ENCODE data around the gene DTNBP1. TPM values are rescaled to one million over a fixed set of nuclear protein-coding genes. Genes with fewer than 3 reads are reported as not detected.

DTNBP1 gene
- total RNA-seq, 6 donors from 2014 or later = 16.2 to 33.5 (median 21.3) TPM

- WGBS, 2 donors = 62 to 84% methylated on average over 1 of the region's 1 CpG
- Histone ChIP-seq H3K4me1 (no peaks in the 10 kb centered on the region), H3K27ac (no peak overlapping the region), H3K36me3 (no peaks in the 10 kb centered on the region), H3K4me3 (no peak overlapping the region), H3K9me3 (peaks cover 0 to 5% (median 0%) of the 10 kb centered on the region in 4 donors), H3K27me3 (no peaks in the 10 kb centered on the region)
- TF ChIP-seq, protein P1, sequence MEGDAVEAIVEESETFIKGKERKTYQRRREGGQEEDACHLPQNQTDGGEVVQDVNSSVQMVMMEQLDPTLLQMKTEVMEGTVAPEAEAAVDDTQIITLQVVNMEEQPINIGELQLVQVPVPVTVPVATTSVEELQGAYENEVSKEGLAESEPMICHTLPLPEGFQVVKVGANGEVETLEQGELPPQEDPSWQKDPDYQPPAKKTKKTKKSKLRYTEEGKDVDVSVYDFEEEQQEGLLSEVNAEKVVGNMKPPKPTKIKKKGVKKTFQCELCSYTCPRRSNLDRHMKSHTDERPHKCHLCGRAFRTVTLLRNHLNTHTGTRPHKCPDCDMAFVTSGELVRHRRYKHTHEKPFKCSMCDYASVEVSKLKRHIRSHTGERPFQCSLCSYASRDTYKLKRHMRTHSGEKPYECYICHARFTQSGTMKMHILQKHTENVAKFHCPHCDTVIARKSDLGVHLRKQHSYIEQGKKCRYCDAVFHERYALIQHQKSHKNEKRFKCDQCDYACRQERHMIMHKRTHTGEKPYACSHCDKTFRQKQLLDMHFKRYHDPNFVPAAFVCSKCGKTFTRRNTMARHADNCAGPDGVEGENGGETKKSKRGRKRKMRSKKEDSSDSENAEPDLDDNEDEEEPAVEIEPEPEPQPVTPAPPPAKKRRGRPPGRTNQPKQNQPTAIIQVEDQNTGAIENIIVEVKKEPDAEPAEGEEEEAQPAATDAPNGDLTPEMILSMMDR (IDR thresholded peaks at IDR 0.05) = no peak
- TF ChIP-seq POLR2A (IDR thresholded peaks at IDR 0.05) = no peak
- TF ChIP-seq EP300 (IDR thresholded peaks at IDR 0.05) = no peak
- no peak for TF ChIP-seq POLR2AphosphoS5 (IDR thresholded peaks at IDR 0.05)
- ATAC-seq (ENCODE audit: low FRiP score in 2 of 2) = no peak
- DNase-seq = no peak
Measured at GRCh38 chr6:15698471-15698870, 35.6 kb upstream of the DTNBP1 start.

- H3K4me1 ChIP-seq = no peaks in the 10 kb centered on the region
- no peaks in the 10 kb centered on the region for H3K36me3 ChIP-seq
- TF ChIP-seq, protein P1 (IDR thresholded peaks at IDR 0.05) = no peak
- TF ChIP-seq EP300 (IDR thresholded peaks at IDR 0.05) (no peak), POLR2A (IDR thresholded peaks at IDR 0.05) (no peak), POLR2AphosphoS5 (IDR thresholded peaks at IDR 0.05) (no peak)
- no peaks in the 10 kb centered on the region for H3K27me3 ChIP-seq
- ATAC-seq (ENCODE audit: low FRiP score in 2 of 2) = no peak
- H3K27ac ChIP-seq = no peak overlapping the region
- no peaks in the 10 kb centered on the region for H3K9me3 ChIP-seq
- WGBS, 2 donors = 91 to 92% methylated on average over 4 of the region's 4 CpGs
- H3K4me3 ChIP-seq = no peak overlapping the region
- no peak for DNase-seq
Measured at GRCh38 chr6:15697895-15698294, 35.1 kb upstream of the DTNBP1 start.

- 17 to 21% methylated on average over 23 of the region's 23 CpGs for WGBS, 2 donors
- H3K4me3 ChIP-seq = peak overlapping the region in 3 of 4 donors; percentile 23 to 46 (median 34)
- peak; percentile 54 to 91 for DNase-seq
Measured at GRCh38 chr6:15691250-15691869, 28.5 kb upstream of the DTNBP1 start.

GRCh38 chr6:15690510-15690909, 27.7 kb upstream of the DTNBP1 start:
- Histone ChIP-seq H3K36me3 (no peaks in the 10 kb centered on the region), H3K27me3 (no peaks in the 10 kb centered on the region), H3K4me1 (peaks cover 7 to 15% (median 10%) of the 10 kb centered on the region in 4 donors), H3K9me3 (no peaks in the 10 kb centered on the region), H3K4me3 (no peak overlapping the region), H3K27ac (peak overlapping the region in 1 of 4 donors; percentile 5)
- DNase-seq (no peak), ATAC-seq (ENCODE audit: low FRiP score in 2 of 2) (no peak)
- TF ChIP-seq POLR2A (IDR thresholded peaks at IDR 0.05) (no peak), EP300 (IDR thresholded peaks at IDR 0.05) (no peak)

More at GRCh38 chr6:15691250-15691869, 28.5 kb upstream of the DTNBP1 start:
- ATAC-seq (ENCODE audit: low FRiP score in 2 of 2) = peak; percentile 98
- H3K27me3 ChIP-seq = no peaks in the 10 kb centered on the region
- H3K4me1 ChIP-seq = peaks cover 7 to 15% (median 10%) of the 10 kb centered on the region in 4 donors
- H3K36me3 ChIP-seq = no peaks in the 10 kb centered on the region
- TF ChIP-seq POLR2AphosphoS5 (IDR thresholded peaks at IDR 0.05) (peak in 1 of 2 donors; percentile 48), POLR2A (IDR thresholded peaks at IDR 0.05) (no peak), EP300 (IDR thresholded peaks at IDR 0.05) (no peak)
- TF ChIP-seq, protein P1 (IDR thresholded peaks at IDR 0.05) = peak; percentile 94 to 99 (median 98)
- H3K27ac ChIP-seq = no peak overlapping the region
- H3K9me3 ChIP-seq = no peaks in the 10 kb centered on the region

DNA sequence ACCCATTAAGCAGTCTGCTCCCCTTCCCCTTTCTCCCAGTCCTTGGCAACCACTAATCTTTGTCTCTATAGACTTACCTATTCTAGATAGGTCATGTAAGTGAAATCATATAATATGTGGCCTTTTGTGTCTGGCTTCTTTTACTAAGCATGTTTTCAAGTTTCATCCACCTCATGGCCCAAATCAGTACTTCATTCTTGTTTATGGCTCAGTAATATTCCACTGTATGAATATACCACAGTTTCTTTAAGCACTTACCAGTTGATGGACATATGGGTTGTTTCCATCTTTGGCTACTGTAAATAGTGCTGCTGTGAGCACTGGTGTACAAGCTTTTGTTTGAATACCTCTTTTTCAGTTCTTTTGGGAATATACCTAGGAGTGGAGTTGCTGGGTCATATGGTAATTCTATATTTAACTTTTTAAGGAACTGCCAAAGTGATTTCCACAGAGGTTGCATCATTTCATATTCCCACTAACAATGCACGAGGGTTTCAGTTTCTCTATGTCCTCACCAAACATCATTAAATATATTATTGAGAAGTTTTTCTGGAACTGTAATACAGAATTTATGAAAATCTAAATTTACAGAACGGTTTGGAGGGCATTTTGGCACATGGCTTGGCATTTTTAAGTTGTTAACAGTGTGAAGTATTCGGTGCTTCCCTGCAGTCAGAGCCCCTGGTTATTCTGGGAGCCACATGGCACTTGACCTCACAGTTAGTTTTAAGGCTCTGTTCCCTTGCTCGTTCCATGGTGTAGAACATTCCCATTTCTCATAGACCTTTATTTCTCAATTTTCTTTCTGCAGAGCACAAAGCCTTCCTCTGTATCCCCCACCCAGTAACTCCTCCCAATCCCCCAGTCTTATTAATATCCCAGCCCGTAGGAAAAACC, 27.0 kb upstream of the DTNBP1 start:
- H3K36me3 ChIP-seq = no peaks in the 10 kb centered on the region
- H3K4me1 ChIP-seq = peaks cover 7 to 15% (median 10%) of the 10 kb centered on the region in 4 donors
- DNase-seq = no peak
- no peak overlapping the region for H3K4me3 ChIP-seq
- TF ChIP-seq, protein P1 (IDR thresholded peaks at IDR 0.05) = no peak
- TF ChIP-seq POLR2AphosphoS5 (IDR thresholded peaks at IDR 0.05) (no peak), POLR2A (IDR thresholded peaks at IDR 0.05) (no peak), EP300 (IDR thresholded peaks at IDR 0.05) (no peak)
- H3K27ac ChIP-seq = peak overlapping the region in 1 of 4 donors; percentile 5
- no peaks in the 10 kb centered on the region for H3K9me3 ChIP-seq
- 56 to 63% methylated on average over 5 of the region's 5 CpGs for WGBS, 2 donors
- H3K27me3 ChIP-seq = no peaks in the 10 kb centered on the region
- no peak for ATAC-seq (ENCODE audit: low FRiP score in 2 of 2)
